ENCODE measurements around the gene OPTC. TPM values are rescaled to one million over a fixed set of nuclear protein-coding genes. Genes with fewer than 3 reads are reported as not detected.

Gene OPTC
- total RNA-seq, 1 donor, result not detected

GRCh38 chr1:203544485-203544884, 50.5 kb downstream of the OPTC start:
- DNase-seq (ENCODE audit: low read depth), result no peak
- TF ChIP-seq CTCF (IDR thresholded peaks at IDR 0.05; ENCODE audit: insufficient read depth, low read length), result no peak
- H3K4me3 ChIP-seq (ENCODE audit: low read depth, low read length), result no peak overlapping the region

GRCh38 chr1:203544978-203545816, 51.2 kb downstream of the OPTC start:
- H3K4me3 ChIP-seq (ENCODE audit: low read depth, low read length), result no peak overlapping the region
- DNase-seq (ENCODE audit: low read depth), result no peak
- no peak for TF ChIP-seq CTCF (IDR thresholded peaks at IDR 0.05; ENCODE audit: insufficient read depth, low read length)

GRCh38 chr1:203546274-203546673, 52.3 kb downstream of the OPTC start:
- H3K4me3 ChIP-seq (ENCODE audit: low read depth, low read length), result no peak overlapping the region
- no peak for DNase-seq (ENCODE audit: low read depth)
- no peak for TF ChIP-seq CTCF (IDR thresholded peaks at IDR 0.05; ENCODE audit: insufficient read depth, low read length)

GRCh38 chr1:203547147-203547546, 53.2 kb downstream of the OPTC start:
- no peak for DNase-seq (ENCODE audit: low read depth)
- H3K4me3 ChIP-seq (ENCODE audit: low read depth, low read length), result no peak overlapping the region
- TF ChIP-seq CTCF (IDR thresholded peaks at IDR 0.05; ENCODE audit: insufficient read depth, low read length), result no peak

GRCh38 chr1:203547771-203548421, 53.9 kb downstream of the OPTC start:
- no peak for DNase-seq (ENCODE audit: low read depth)
- TF ChIP-seq CTCF (IDR thresholded peaks at IDR 0.05; ENCODE audit: insufficient read depth, low read length), result no peak
- no peak overlapping the region for H3K4me3 ChIP-seq (ENCODE audit: low read depth, low read length)

GRCh38 chr1:203548892-203549291, 54.9 kb downstream of the OPTC start:
- DNase-seq (ENCODE audit: low read depth), result peak; percentile 72
- H3K4me3 ChIP-seq (ENCODE audit: low read depth, low read length), result no peak overlapping the region
- TF ChIP-seq CTCF (IDR thresholded peaks at IDR 0.05; ENCODE audit: insufficient read depth, low read length), result no peak
